ENCODE data around the gene FRMD8.

FRMD8 gene

GRCh38 chr11:65376138-65376713 is 10.2 kb upstream of the FRMD8 start:
- no peak for DNase-seq

- DNase-seq, result no peak
Observed at GRCh38 chr11:65377036-65377435, 9.4 kb upstream of the FRMD8 start.

GRCh38 chr11:65377777-65378176 is 8.7 kb upstream of the FRMD8 start:
- DNase-seq, result no peak

GRCh38 chr11:65378208-65378927 is 8.1 kb upstream of the FRMD8 start:
- DNase-seq, result no peak

- no peak for DNase-seq
Observed at GRCh38 chr11:65378928-65379638, 7.4 kb upstream of the FRMD8 start.

- no peak for DNase-seq
Observed at GRCh38 chr11:65379698-65380459, 6.6 kb upstream of the FRMD8 start.

GRCh38 chr11:65380460-65381119 is 5.8 kb upstream of the FRMD8 start:
- peak in 1 of 3 experiments; percentile 10 for DNase-seq

- DNase-seq, result peak in 1 of 3 experiments; percentile 68
Observed at GRCh38 chr11:65381716-65382032, 4.8 kb upstream of the FRMD8 start.

- DNase-seq, result peak; percentile 81 to 99 (median 99)
Observed at GRCh38 chr11:65382033-65382803, 4.2 kb upstream of the FRMD8 start, which contains the start of gene SLC25A45. TSS of gene SLC25A45 (minus strand) at chr11:65382646. CDS start at chr11:65381951, 695 bp downstream.

- peak in 1 of 3 experiments; percentile 86 for DNase-seq
Observed at GRCh38 chr11:65382804-65383368, 3.6 kb upstream of the FRMD8 start.

GRCh38 chr11:65383778-65384177 is 2.7 kb upstream of the FRMD8 start:
- peak in 2 of 3 experiments; percentile 9 to 32 for DNase-seq

GRCh38 chr11:65384301-65384889 is 2.0 kb upstream of the FRMD8 start:
- no peak for DNase-seq

GRCh38 chr11:65388731-65389130 is 2.3 kb downstream of the FRMD8 start:
- no peak for DNase-seq

GRCh38 chr11:65389294-65389980 is 3.0 kb downstream of the FRMD8 start:
- DNase-seq, result no peak

GRCh38 chr11:65390099-65390941 is 3.9 kb downstream of the FRMD8 start:
- no peak for DNase-seq

GRCh38 chr11:65390996-65391395 is 4.6 kb downstream of the FRMD8 start:
- DNase-seq, result no peak

GRCh38 chr11:65392186-65392829 is 5.9 kb downstream of the FRMD8 start:
- no peak for DNase-seq

- no peak for DNase-seq
Observed at GRCh38 chr11:65392899-65393298, 6.5 kb downstream of the FRMD8 start.

- no peak for DNase-seq
Observed at GRCh38 chr11:65393513-65394079, 7.2 kb downstream of the FRMD8 start.
